Suprapubic skin (tissue), 4 donors: Measurements from ENCODE around the gene ISL1. TPM values are rescaled to one million over a fixed set of nuclear protein-coding genes. Genes with fewer than 3 reads are reported as not detected.

Experiments used
- DNase-seq, 2 donors: peaks; one replicate each; pipeline ENCODE4 v3.0.0-alpha.2; 2019; ENCODE audit warnings: low spot score in 2 of 2
- H3K27ac ChIP-seq: fragments of 200-600 bp; sonication (generic); one replicate; pipeline ENCODE4 v1.5.1; 2019
- H3K27me3 ChIP-seq: fragments of 200-600 bp; sonication (generic); one replicate; pipeline ENCODE4 v1.5.1; 2019
- H3K36me3 ChIP-seq: fragments of 200-600 bp; sonication (generic); one replicate; pipeline ENCODE4 v1.5.1; 2019
- H3K4me1 ChIP-seq: fragments of 200-600 bp; sonication (generic); one replicate; pipeline ENCODE4 v1.5.1; 2019
- H3K4me3 ChIP-seq: fragments of 200-600 bp; sonication (generic); one replicate; pipeline ENCODE4 v1.5.1; 2019; ENCODE audit warnings: mild to moderate bottlenecking
- H3K9me3 ChIP-seq: fragments of 200-600 bp; sonication (generic); one replicate; pipeline ENCODE4 v1.5.1; 2019
- CTCF ChIP-seq, 2 donors: fragments of 200-600 bp in 1 of 2; fragments of 450-650 bp in 1 of 2; sonication (generic) in 1 of 2; IDR thresholded peaks; one replicate each; pipeline ENCODE4 v1.5.1; 2016 to 2019; ENCODE audit warnings: antibody characterized with exemption in 2 of 2, mild to moderate bottlenecking in 1 of 2, moderate library complexity in 1 of 2
- EP300 ChIP-seq: sonication (generic); formaldehyde crosslinking; IDR thresholded peaks from one replicate; pipeline ENCODE4 v1.6.1; 2017; ENCODE audit warnings: antibody characterized with exemption
- POLR2A ChIP-seq, 2 donors: fragments of 450-650 bp; IDR thresholded peaks; one replicate each; pipeline ENCODE4 v1.6.1; 2017; ENCODE audit warnings: antibody characterized with exemption in 2 of 2, mild to moderate bottlenecking in 2 of 2, moderate library complexity in 2 of 2
- POLR2AphosphoS5 ChIP-seq, 3 donors: sonication (generic); formaldehyde crosslinking; IDR thresholded peaks; one replicate each; pipeline ENCODE4 v1.6.1; 2017; ENCODE audit warnings: antibody characterized with exemption in 3 of 3
- WGBS: methylation state at CpG from one replicate; pipeline ENCODE4 v1.1.5; 2018; 5-methylcytosine and 5-hydroxymethylcytosine counted together
- total RNA-seq, 4 donors: library from RNA; depleted of rRNA; stranded (reverse); fragments of >200 nt; gene quantifications; one replicate each; pipeline ENCODE4 v1.1.0, GENCODE V29; 2016

Gene ISL1
- total RNA-seq, 4 donors from 2014 or later, result 1.1 to 3.3 (median 1.6) TPM; not detected in 1

- Histone ChIP-seq H3K4me3 (no peak overlapping the region), H3K4me1 (no peaks in the 10 kb centered on the region), H3K27ac (no peak overlapping the region), H3K27me3 (peaks cover 13% of the 10 kb centered on the region), H3K36me3 (no peaks in the 10 kb centered on the region), H3K9me3 (no peaks in the 10 kb centered on the region)
- no peak for DNase-seq
- WGBS, result 71% methylated on average over 2 of the region's 2 CpGs
- TF ChIP-seq POLR2AphosphoS5 (IDR thresholded peaks at IDR 0.05) (no peak), CTCF (IDR thresholded peaks at IDR 0.05) (no peak), EP300 (no peak), POLR2A (IDR thresholded peaks at IDR 0.05) (no peak)
Measured at GRCh38 chr5:51371052-51371451, 12.2 kb upstream of the ISL1 start.

- H3K9me3 ChIP-seq, result no peaks in the 10 kb centered on the region
- WGBS, result 24% methylated on average over 3 of the region's 3 CpGs
- H3K27ac ChIP-seq, result no peak overlapping the region
- no peak overlapping the region for H3K4me3 ChIP-seq
- DNase-seq, result no peak
- no peaks in the 10 kb centered on the region for H3K36me3 ChIP-seq
- peaks cover 10% of the 10 kb centered on the region for H3K4me1 ChIP-seq
- peaks cover 37% of the 10 kb centered on the region for H3K27me3 ChIP-seq
- TF ChIP-seq EP300 (no peak), POLR2AphosphoS5 (IDR thresholded peaks at IDR 0.05) (no peak), POLR2A (IDR thresholded peaks at IDR 0.05) (no peak), CTCF (IDR thresholded peaks at IDR 0.05) (no peak)
Measured at GRCh38 chr5:51373880-51374523, 9.2 kb upstream of the ISL1 start.

- Histone ChIP-seq H3K4me3 (no peak overlapping the region), H3K27ac (no peak overlapping the region), H3K27me3 (peaks cover 48% of the 10 kb centered on the region), H3K36me3 (no peaks in the 10 kb centered on the region), H3K9me3 (no peaks in the 10 kb centered on the region), H3K4me1 (peaks cover 13% of the 10 kb centered on the region)
- TF ChIP-seq EP300, result no peak
- no peak for TF ChIP-seq POLR2A (IDR thresholded peaks at IDR 0.05)
- no peak for TF ChIP-seq POLR2AphosphoS5 (IDR thresholded peaks at IDR 0.05)
- TF ChIP-seq CTCF (IDR thresholded peaks at IDR 0.05), result no peak
- no peak for DNase-seq
- 97% methylated on average over 7 of the region's 7 CpGs for WGBS
Measured at GRCh38 chr5:51375084-51375483, 8.2 kb upstream of the ISL1 start.

GRCh38 chr5:51376509-51376908, 6.7 kb upstream of the ISL1 start:
- no peak for TF ChIP-seq CTCF (IDR thresholded peaks at IDR 0.05)
- TF ChIP-seq POLR2AphosphoS5 (IDR thresholded peaks at IDR 0.05), result no peak
- no peak for TF ChIP-seq POLR2A (IDR thresholded peaks at IDR 0.05)
- no peak for TF ChIP-seq EP300
- WGBS, result 56% methylated on average over 3 of the region's 3 CpGs
- no peak overlapping the region for H3K4me3 ChIP-seq
- H3K36me3 ChIP-seq, result no peaks in the 10 kb centered on the region
- no peak for DNase-seq
- H3K9me3 ChIP-seq, result no peaks in the 10 kb centered on the region
- H3K27me3 ChIP-seq, result peaks cover 60% of the 10 kb centered on the region
- H3K4me1 ChIP-seq, result peaks cover 13% of the 10 kb centered on the region
- H3K27ac ChIP-seq, result no peak overlapping the region

GRCh38 chr5:51377151-51378060, 5.8 kb upstream of the ISL1 start:
- DNase-seq, result no peak
- WGBS, result 42% methylated on average over 40 of the region's 40 CpGs
- H3K36me3 ChIP-seq, result no peaks in the 10 kb centered on the region
- H3K27ac ChIP-seq, result no peak overlapping the region
- H3K9me3 ChIP-seq, result no peaks in the 10 kb centered on the region
- peaks cover 22% of the 10 kb centered on the region for H3K4me1 ChIP-seq
- H3K4me3 ChIP-seq, result no peak overlapping the region
- H3K27me3 ChIP-seq, result peaks cover 68% of the 10 kb centered on the region
- TF ChIP-seq POLR2AphosphoS5 (IDR thresholded peaks at IDR 0.05) (no peak), CTCF (IDR thresholded peaks at IDR 0.05) (no peak), EP300 (no peak), POLR2A (IDR thresholded peaks at IDR 0.05) (no peak)
